Breast epithelium (tissue), 3 donors: ENCODE results near the gene OTX1.

ENCODE experiments used
- CTCF ChIP-seq, 3 donors: fragments of 450-650 bp; IDR thresholded peaks; one replicate each; pipeline ENCODE4 v1.5.1; 2016 to 2017; ENCODE audit warnings: antibody characterized with exemption in 3 of 3, mild to moderate bottlenecking in 3 of 3, moderate library complexity in 3 of 3
- POLR2A ChIP-seq: fragments of 450-650 bp; IDR thresholded peaks from one replicate; pipeline ENCODE4 v1.6.1; 2016; ENCODE audit warnings: antibody characterized with exemption, mild to moderate bottlenecking, moderate library complexity
- POLR2AphosphoS5 ChIP-seq, 3 donors: sonication (generic); formaldehyde crosslinking; IDR thresholded peaks; one replicate each; pipeline ENCODE4 v1.6.1; 2017; ENCODE audit warnings: antibody characterized with exemption in 3 of 3

DNA sequence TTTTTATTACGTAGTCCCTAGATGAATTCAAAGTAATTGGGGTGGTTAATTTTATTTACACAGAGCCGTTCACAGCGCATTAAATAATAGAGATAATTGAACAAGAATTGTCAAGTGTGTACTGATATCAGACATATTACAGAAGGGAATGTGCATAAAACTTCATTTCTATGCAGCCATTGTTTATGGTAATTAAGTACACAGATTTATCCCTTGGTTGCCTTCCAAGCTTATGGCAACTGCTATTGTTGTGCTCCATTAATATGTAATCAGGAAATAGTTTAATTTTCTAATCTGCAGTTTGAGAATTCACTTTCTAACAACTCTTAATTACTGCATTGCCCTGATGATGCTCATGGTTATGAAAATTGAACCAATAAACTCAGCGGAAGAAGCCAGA, 47.3 kb upstream of the OTX1 start:
- no peak for TF ChIP-seq CTCF (IDR thresholded peaks at IDR 0.05)
- TF ChIP-seq POLR2AphosphoS5 (IDR thresholded peaks at IDR 0.05), result no peak
- no peak for TF ChIP-seq POLR2A
